ENCODE results near the gene TNFRSF14. TPM values are rescaled to one million over a fixed set of nuclear protein-coding genes. Genes with fewer than 3 reads are reported as not detected.

The TNFRSF14 gene
- total RNA-seq, 1 experiment from 2014 or later: 1.5 TPM

DNA sequence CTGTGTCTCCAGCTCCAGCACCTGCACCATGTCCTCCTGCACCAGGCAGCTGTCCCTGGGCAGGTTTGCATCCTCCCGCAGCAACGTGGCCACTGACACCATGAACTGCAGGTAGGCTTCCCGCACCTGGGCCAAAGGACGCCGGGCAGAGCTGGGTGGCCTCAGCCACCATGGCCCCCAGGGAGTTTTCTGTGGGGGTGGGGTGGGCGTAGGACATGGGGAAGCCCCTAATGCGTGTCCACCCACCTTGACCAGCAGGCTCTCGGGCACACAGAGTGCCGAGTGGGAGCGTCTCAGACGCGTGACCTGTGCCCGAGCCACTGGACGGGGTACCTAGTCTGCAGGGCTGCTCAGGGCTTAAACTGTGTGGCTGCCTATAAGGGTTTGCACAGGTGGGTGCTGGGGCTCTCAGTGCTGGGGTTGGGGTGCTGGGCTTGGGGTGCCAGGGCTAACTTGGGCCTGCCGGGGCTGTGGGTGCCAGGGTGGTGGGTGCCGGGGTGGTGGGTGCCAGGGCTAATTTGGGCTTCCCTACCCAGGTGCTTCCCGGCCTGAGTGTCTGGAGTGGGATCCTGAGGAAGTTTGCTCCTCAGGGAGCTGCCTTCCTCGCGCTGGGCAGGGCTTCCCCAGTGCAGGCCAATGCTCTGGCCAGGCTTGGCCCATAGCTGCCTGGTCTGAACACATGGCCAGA is 48.1 kb downstream of the TNFRSF14 start:
- Histone ChIP-seq H3K36me3 (ENCODE audit: control insufficient read depth, insufficient read depth, low read length) (no peaks in the 10 kb centered on the region), H3K9me3 (no peaks in the 10 kb centered on the region), H3K4me3 (ENCODE audit: low read depth, low read length) (no peak overlapping the region), H3K4me1 (no peaks in the 10 kb centered on the region), H3K27me3 (replicated peaks; ENCODE audit: control insufficient read depth, insufficient read depth, low read length) (no peaks in the 10 kb centered on the region)
- TF ChIP-seq CTCF (IDR thresholded peaks at IDR 0.05; ENCODE audit: insufficient read depth in 1 of 2, low read depth in 1 of 2, low read length in 1 of 2, severe bottlenecking in 1 of 2, unreplicated experiment in 1 of 2): no peak
- BruUV-seq (replicated peaks): no TSS peak
- no peak for DNase-seq
- CTCF ChIA-PET: no interaction called here
- Mint-ChIP-seq H3K27me3 (ENCODE audit: insufficient read depth, unreplicated experiment) (peaks cover 5% of the 10 kb centered on the region), H3K27ac (ENCODE audit: unreplicated experiment) (no peak overlapping the region), H3K4me3 (ENCODE audit: unreplicated experiment) (no peak overlapping the region), H3K4me1 (ENCODE audit: low read depth, unreplicated experiment) (no peaks in the 10 kb centered on the region), H3K9me3 (ENCODE audit: unreplicated experiment) (no peaks in the 10 kb centered on the region), H3K36me3 (ENCODE audit: insufficient read depth, unreplicated experiment) (no peaks in the 10 kb centered on the region)
- POLR2A ChIA-PET: no interaction called here
- intact Hi-C loops (cut with micrococcal nuclease; ENCODE audit: unreplicated experiment): no loop called here

DNA sequence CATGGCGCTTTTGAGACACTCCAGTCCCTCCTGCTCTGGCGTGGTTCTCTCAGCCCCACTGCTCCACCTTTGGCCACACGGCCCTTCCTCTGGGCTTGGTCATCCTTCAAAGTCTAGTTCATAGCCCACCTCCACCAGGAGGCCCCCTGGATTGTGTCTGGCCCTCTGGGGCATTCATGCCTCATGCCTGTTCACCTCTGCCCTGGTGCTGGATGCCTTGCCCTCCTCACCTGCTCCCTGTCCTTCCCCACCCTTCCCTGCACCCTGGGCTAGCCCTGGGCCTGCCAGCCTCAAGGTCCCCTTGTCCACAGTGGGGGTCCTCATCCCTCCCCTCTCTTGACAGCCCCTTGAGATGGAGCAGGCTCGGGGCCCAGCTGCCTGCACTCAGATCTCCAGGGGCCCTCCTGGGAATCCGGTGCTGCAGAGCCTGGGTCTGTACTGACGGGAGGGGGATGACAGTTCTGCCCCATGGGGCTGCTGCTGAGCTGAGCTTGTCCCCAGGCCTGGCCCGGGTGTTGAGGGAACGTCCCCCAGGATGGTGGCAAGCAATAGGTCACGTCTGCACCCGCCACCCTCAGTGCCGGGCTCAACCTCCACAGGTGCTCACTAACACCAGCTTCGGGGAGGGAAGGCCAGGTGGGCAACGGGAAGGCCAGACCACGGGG is 48.8 kb downstream of the TNFRSF14 start:
- Histone ChIP-seq H3K4me1 (no peaks in the 10 kb centered on the region), H3K4me3 (ENCODE audit: low read depth, low read length) (no peak overlapping the region), H3K9me3 (no peaks in the 10 kb centered on the region), H3K36me3 (ENCODE audit: control insufficient read depth, insufficient read depth, low read length) (no peaks in the 10 kb centered on the region), H3K27me3 (replicated peaks; ENCODE audit: control insufficient read depth, insufficient read depth, low read length) (no peaks in the 10 kb centered on the region)
- intact Hi-C loops (cut with micrococcal nuclease; ENCODE audit: unreplicated experiment): no loop called here
- no peak overlapping the region for H3K27ac Mint-ChIP-seq (ENCODE audit: unreplicated experiment)
- ChIA-PET POLR2A (no interaction called here), CTCF (no interaction called here)
- no peaks in the 10 kb centered on the region for H3K9me3 Mint-ChIP-seq (ENCODE audit: unreplicated experiment)
- no peak for TF ChIP-seq CTCF (IDR thresholded peaks at IDR 0.05; ENCODE audit: insufficient read depth in 1 of 2, low read depth in 1 of 2, low read length in 1 of 2, severe bottlenecking in 1 of 2, unreplicated experiment in 1 of 2)
- H3K27me3 Mint-ChIP-seq (ENCODE audit: insufficient read depth, unreplicated experiment): peaks cover 5% of the 10 kb centered on the region
- H3K36me3 Mint-ChIP-seq (ENCODE audit: insufficient read depth, unreplicated experiment): no peaks in the 10 kb centered on the region
- H3K4me3 Mint-ChIP-seq (ENCODE audit: unreplicated experiment): no peak overlapping the region
- DNase-seq: no peak
- no TSS peak for BruUV-seq (replicated peaks)
- H3K4me1 Mint-ChIP-seq (ENCODE audit: low read depth, unreplicated experiment): no peaks in the 10 kb centered on the region

- Mint-ChIP-seq H3K4me3 (ENCODE audit: unreplicated experiment) (no peak overlapping the region), H3K27ac (ENCODE audit: unreplicated experiment) (no peak overlapping the region), H3K4me1 (ENCODE audit: low read depth, unreplicated experiment) (no peaks in the 10 kb centered on the region), H3K27me3 (ENCODE audit: insufficient read depth, unreplicated experiment) (peaks cover 5% of the 10 kb centered on the region), H3K36me3 (ENCODE audit: insufficient read depth, unreplicated experiment) (no peaks in the 10 kb centered on the region), H3K9me3 (ENCODE audit: unreplicated experiment) (no peaks in the 10 kb centered on the region)
- H3K4me3 ChIP-seq (ENCODE audit: low read depth, low read length): no peak overlapping the region
- no peaks in the 10 kb centered on the region for H3K36me3 ChIP-seq (ENCODE audit: control insufficient read depth, insufficient read depth, low read length)
- intact Hi-C loops (cut with micrococcal nuclease; ENCODE audit: unreplicated experiment): no loop called here
- ChIA-PET POLR2A (no interaction called here), CTCF (no interaction called here)
- no peak for DNase-seq
- no peaks in the 10 kb centered on the region for H3K27me3 ChIP-seq (replicated peaks; ENCODE audit: control insufficient read depth, insufficient read depth, low read length)
- no peaks in the 10 kb centered on the region for H3K4me1 ChIP-seq
- H3K9me3 ChIP-seq: no peaks in the 10 kb centered on the region
- no peak for TF ChIP-seq CTCF (IDR thresholded peaks at IDR 0.05; ENCODE audit: insufficient read depth in 1 of 2, low read depth in 1 of 2, low read length in 1 of 2, severe bottlenecking in 1 of 2, unreplicated experiment in 1 of 2)
- no TSS peak for BruUV-seq (replicated peaks)
These were observed 49.6 kb downstream of the TNFRSF14 start for GRCh38 chr1:2605509-2606395.

All from Caco-2 (cell line).